Activated T-helper 9 cell treated with anti-CD3 and anti-CD28 coated beads, Interleukin-2, amount 50 U/mL, for 16 hours (primary cell): Measurements from ENCODE around the gene COX7A2L.
"Not testable (repeated sequence)": the region's sequence is repeated elsewhere in the genome, so short reads cannot be mapped to it uniquely, and the experiment has no call there.

Experiments used
- DNase-seq: peaks from one replicate; pipeline ENCODE4 v3.0.0-alpha.2; 2020; ENCODE audit warnings: low read depth

Gene COX7A2L

DNA sequence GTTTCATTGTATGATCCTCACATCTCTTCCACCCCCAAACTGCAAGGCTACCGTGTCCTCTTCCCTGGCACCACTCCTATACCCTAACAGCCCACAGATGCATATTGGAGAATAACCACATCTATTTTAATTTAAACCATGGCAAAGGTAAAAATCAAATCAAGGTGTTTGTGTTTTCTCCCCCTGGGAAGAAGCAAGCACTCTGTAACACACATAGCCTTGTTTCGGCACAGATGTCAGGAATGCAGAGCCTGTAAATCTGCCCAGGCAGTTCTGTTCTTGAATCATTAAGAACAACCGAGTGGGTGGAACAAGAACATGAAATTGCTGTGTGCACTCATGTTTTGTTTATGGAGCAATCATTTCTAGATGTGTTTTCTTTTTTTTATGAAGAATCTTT is 6.8 kb upstream of the COX7A2L start:
- no peak for DNase-seq

DNA sequence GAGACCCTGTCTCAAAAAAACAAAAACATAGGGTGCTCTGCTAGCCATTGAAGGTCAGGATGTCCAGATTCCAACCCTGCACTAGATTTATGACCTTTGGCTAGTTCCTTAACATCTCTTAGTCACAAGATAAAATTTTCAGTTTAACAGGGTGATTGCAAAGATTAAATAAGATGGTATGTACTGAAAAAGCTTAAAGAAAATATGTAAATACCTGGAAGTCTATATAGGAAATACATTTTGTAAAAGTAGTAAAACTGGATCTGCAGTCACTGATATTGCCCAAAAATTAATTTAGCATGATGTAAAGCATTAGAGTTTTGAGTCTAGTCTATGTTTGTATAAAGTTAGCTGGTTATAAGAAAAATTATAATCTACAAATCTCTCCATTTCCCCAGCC is 5.4 kb upstream of the COX7A2L start:
- DNase-seq: no peak

GRCh38 chr2:42364658-42365057 is 3.6 kb upstream of the COX7A2L start:
- no peak for DNase-seq

DNA sequence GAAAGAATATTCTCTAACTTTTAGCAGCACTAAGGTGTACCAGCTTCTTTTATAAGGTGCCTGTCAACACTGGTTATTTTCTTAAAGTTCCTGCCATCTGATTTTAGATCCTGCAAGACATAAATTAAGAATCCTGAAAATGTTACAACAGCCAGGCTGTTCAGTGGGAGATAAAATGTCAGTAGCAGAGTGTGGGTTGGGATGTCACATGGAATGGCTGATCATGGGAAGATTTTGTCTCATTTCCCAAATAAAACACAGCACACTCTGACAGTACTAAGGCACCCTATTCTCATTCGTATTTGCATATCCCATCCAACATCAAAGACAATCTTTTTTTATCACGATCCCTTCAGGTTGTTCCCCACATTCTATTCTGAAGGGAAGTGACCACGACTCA is 2.4 kb upstream of the COX7A2L start:
- no peak for DNase-seq

- no peak for DNase-seq
These were observed 789 bp upstream of the COX7A2L start for GRCh38 chr2:42361728-42362283.

DNA sequence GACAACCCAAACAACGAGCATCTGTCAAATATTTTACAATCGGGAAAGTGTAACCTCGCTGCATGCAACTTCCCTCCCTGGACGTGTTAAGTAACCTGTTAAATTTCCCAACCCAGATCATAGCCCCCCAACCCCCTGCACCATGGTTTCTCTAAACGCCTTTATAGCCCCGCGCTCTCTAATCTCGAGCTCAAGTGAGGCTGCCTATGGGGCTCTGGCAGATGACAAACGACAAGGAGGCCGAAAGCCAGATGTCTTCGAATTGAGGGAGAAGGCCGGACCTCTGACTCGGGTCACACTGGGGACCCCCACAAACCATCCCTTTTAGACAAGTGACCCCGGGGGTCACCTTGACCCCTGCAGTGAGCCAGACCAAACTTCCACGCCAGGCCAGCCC is 526 bp downstream of the COX7A2L start:
- DNase-seq: no peak

- no peak for DNase-seq
These were observed 993 bp downstream of the COX7A2L start for GRCh38 chr2:42359965-42360483.

- no peak for DNase-seq
These were observed 1.6 kb downstream of the COX7A2L start for GRCh38 chr2:42359304-42359964.

- no peak for DNase-seq
These were observed 7.1 kb downstream of the COX7A2L start for GRCh38 chr2:42353792-42354429.

DNA sequence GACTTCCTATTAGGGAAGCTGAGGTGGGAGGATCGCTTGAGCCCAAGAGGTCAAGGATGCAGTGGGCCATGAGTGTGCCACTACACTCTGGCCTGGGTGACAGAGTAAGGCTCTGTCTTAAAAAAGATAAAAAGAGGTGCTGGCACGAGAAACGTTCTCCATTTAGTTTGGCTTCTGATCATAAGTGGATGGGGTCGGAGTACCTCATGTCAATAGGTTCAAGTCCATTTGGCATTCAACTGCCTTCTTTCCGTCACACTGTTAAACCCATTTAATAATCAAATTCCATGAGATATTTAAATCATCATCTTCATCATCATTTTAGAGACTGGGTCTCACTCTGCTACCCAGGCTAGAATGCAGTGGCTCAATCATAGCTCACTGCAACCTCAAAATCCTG is 9.2 kb downstream of the COX7A2L start:
- no peak for DNase-seq

DNA sequence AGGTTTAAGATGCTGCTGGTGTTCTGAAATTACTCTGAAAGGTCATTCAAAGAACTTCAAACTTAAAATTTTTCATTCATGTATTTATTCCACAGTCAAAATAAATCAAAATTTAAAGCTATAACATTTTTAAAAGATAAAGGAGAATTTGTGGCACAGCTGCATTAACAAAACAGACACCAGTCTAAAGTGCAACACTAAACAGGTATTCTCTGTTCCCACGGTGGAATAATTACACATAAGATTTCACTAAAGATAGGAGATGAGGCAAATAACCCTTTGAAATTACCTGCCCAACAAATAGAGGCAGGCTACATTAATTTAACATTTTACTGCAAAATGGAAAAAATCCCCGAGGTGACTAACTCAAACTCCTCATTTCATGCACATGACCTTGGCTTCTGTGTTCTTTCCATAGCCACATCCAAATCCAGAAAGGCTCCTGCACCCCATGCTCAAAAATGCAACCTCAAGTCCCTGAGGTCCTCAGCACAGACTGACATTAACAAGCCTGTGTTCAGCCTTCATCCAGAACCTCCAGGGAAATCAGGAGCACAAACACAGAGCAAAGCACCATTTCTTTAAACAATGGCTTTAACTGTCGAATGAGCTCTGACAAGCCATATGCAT is 10.5 kb downstream of the COX7A2L start:
- no peak for DNase-seq

- DNase-seq: no peak
These were observed 12.8 kb downstream of the COX7A2L start for GRCh38 chr2:42348113-42348805.

DNA sequence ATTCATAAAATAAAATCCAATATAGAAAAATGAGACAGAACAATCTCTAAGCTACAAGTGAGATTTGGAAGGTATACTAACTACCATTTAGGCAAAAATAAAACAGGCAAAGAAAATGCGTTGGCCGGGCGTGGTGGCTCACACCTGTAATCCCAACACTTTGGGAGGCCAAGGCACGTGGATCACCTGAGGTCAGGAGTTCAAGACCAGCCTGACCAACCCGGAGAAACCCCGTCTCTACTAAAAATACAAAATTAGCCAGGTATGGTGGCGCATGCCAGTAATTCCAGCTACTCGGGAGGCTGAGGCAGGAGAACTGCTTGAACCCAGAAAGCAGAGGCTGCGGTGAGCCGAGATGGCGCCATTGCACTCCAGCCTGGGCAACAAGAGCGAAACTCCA is 13.5 kb downstream of the COX7A2L start:
- not testable (repeated sequence) for DNase-seq

- not testable (repeated sequence) for DNase-seq
These were observed 14.2 kb downstream of the COX7A2L start for GRCh38 chr2:42346856-42347255.

GRCh38 chr2:42345986-42346385 is 15.0 kb downstream of the COX7A2L start:
- DNase-seq: no peak

DNA sequence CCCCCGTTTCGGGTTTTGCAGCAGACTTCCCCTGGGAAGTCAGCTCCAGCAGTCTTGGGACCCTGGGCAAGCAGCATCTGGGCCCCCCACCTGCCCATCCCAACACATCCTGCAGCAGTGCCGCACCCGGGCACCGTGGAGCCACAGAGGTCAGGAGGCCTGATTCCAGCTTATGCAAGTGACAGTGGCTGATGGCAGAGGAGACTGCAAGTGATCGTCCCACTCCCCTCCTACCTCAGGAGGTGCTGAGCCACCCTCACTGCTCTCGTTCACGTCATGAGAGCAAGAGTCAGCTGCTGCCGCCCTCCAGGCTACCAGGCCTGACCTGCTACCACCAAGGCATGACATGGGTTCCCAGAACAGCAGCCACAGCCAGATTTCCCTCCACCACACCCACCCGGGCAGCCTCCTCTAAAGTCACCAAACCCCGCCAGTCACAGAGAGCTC is 18.2 kb downstream of the COX7A2L start:
- no peak for DNase-seq

- DNase-seq: no peak
These were observed 18.8 kb downstream of the COX7A2L start for GRCh38 chr2:42342061-42342794.

DNA sequence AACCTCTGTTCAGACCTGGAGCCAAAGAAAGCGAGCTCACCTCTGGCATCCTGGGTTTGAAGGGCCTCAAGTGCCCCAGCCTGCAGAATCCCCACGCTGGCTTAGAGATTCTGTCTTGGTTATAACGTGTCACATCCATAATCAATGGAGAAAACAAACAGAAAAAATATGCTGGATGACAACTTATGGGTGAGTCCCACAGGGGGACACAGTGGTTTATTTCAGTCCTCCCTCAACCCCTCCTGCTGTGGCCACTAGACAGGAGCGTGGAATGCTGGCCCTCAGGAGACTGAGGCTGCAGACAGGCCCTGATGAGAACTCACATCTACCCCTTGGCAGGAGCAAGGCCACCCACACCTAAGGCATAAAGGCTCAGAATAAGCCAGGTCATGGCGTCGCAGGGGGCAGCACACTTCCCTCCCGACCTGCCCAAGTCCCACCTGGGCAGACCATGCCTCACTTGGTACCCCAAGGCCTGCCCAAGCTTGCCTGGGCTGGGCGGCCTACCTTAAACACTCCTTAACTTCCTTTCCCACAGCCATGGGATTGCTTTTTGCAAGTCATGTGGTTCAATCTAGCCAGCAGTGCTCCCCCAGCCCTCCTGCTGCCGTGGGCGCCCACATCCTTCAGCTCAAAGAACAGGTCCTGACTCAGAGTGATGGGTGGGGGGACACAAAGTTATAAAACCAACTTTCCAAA is 19.9 kb downstream of the COX7A2L start:
- no peak for DNase-seq

GRCh38 chr2:42340045-42340937 is 20.7 kb downstream of the COX7A2L start:
- no peak for DNase-seq
